ENCODE results near the gene OR10H3.

Gene OR10H3

GRCh38 chr19:15779756-15780476 is 42.1 kb downstream of the OR10H3 start:
- no peak for DNase-seq

DNA sequence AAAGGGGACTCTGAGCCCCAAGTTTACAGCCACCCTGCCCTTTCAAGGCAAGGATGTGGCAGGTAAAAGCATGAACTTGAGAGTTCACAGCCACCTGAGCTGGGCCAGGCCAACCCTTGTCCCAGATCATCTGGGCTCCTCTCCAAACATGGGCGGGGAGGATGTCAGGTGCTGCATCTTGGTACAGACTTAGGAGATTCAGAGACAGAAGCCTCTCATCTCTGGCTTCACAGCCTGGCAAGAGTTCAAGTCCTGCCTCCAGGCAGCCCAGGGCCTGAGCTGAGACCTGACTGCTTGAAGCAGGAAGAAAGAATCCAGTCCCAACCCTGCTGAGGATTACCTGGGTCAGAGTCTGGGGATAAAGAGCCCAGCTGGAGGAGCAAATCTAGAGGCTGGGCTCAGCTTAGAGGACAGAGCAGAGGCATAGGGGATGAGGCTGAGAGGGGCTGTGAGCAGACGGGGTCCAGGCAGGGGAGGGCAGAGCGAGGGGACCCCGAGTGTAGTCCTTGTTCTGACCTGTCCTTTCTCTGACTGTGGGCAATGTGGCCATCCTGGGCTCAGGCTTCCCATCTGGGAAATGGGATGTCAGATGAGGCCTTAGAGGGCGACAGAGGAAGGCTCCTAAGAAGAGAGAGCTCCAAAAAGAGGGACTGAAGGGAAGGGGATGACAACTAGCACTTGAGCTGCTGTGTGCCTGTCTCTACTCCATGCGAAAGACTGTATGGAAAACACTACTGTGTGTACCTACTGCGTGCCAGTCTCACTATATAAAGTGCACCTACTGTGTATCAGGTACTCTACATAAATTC is 43.0 kb downstream of the OR10H3 start:
- DNase-seq, result no peak

- DNase-seq, result no peak
These were observed 43.9 kb downstream of the OR10H3 start for GRCh38 chr19:15781661-15782060.

GRCh38 chr19:15782211-15782610 is 44.4 kb downstream of the OR10H3 start:
- no peak for DNase-seq

- DNase-seq, result peak in 1 of 4 experiments; percentile 24
These were observed 45.1 kb downstream of the OR10H3 start for GRCh38 chr19:15782896-15783295.

DNA sequence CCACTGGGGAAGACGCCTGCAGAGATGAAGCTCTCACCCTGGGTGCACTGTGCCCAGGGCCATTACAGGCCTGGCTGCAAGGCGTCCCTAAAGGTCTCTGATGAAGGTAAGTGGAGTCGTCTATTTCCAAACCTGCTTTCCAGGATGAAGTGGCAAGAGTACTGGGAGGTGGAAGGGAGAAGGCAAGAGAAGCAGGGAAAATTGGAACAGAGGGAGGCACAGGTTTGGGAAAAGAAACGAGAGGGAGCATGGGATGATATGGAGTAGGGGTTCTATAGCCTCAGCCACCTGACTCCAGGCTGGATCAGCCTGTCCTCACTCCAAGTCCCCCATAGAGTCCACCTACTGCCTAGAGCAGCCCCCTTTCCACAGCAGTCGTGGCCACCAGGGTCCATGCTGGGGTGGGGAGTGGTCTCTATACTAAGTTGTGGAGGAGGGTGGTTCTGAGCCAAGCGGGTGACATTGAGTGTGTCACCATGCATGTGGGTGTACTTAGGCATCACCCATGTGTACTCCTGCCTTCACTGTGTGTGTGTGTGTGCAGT is 49.9 kb downstream of the OR10H3 start, which contains the start of gene OR10H5:
Gene OR10H5 (plus strand): TSS at position 51 of the 545 bp plus-strand sequence. CDS start 6,388 bp downstream, outside the sequence.
- DNase-seq, result no peak

- no peak for DNase-seq
These were observed 50.9 kb downstream of the OR10H3 start for GRCh38 chr19:15788594-15789270.

DNA sequence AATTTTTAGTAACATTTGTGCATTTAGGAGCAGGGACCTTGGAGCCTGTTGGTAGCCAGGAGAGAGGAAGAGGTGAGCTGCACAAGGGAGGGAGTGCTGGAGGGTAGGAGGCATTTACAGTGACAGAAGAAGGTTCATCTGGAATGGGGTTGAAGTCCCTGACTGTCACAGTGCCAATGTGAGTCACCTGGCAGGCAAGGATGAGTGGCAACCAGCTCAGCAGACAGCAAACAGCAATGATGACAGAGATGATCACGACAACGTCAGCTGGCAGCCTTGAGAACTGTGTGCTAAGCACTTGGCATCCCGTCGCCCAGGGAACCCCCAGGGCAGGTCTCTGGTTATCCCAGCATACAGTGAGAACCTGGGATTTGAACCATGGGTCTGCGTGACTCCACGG is 52.3 kb downstream of the OR10H3 start:
- DNase-seq, result no peak
